ENCODE results near the gene KLHL28. TPM values are rescaled to one million over a fixed set of nuclear protein-coding genes. Genes with fewer than 3 reads are reported as not detected.

KLHL28 gene
- total RNA-seq, 1 donor from 2014 or later: 5.8 TPM

DNA sequence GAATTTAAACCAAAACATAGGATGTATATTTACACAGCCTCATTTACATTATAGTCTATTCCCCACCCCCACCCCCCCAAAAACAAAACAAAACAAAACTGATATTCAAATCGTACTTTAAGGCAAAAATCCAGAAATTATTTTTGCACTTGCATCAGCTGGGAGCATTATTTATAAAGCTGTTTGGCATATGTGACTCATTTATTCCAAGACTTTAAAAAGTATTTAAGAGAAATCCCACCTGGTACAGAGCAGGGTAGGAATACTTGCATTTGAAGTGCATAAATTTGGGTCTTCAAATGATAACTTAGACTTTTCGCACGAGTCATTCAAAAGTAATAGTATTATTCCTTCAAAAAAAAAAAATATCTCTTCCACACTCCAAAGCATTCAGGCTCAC, 1.1 kb downstream of the KLHL28 start:
- DNase-seq (ENCODE audit: low read depth, low spot score): no peak

DNA sequence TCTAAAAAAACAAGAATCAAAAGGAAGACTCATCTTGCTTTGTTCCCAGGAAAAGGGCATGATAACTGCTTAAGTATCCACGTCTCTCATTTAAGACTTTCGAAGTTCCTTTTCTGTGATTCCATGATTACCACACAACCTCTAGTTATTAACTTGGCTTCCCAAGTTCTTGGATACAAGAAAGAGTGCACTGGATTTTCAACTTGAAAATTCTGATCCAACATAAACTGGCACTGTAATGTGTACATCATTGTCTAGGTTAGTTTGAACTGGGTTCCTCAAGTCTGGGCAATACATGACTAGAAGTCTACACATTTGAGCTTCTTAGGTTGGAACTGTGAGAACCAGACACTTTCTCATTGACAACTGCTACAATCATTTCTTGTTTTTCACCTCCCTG, 1.6 kb downstream of the KLHL28 start:
- DNase-seq (ENCODE audit: low read depth, low spot score): no peak

DNA sequence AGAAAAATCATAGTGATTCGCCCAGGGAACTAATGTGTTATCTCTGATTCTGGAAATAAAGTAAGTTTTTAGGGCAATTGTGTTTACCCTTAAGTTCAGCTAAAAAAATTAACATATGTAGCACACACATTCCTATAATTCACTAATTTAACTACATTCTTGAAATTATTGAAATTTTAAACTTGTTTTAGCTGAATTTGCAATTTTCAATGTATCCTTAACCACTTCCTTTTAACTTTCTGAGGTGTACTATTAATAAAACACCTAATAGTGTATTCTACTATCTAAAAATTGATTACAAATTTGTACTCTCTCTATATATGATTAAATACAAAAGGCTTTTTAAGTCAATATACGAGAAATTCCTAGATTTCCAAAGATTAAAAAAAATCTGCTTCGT, 2.2 kb downstream of the KLHL28 start:
- DNase-seq (ENCODE audit: low read depth, low spot score): no peak

DNA sequence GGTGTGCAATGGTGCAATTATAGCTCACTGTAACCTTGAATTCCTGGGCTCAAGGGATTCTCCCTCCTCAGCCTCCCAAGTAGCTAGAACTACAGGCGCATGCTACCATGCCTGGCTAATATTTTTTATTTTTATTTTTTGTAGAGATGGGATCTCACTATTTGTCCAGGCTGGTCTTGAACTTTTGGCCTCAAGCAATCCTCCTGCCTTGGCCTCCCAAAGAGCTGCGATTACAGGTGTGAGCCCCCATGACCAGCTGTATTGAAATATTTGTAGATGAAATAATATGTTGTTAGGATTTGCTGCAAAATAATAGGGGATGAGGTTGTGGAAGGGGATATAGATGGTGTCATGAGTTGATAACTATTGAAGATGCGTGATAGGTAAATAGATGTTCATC, 4.9 kb downstream of the KLHL28 start:
- no peak for DNase-seq (ENCODE audit: low read depth, low spot score)

DNA sequence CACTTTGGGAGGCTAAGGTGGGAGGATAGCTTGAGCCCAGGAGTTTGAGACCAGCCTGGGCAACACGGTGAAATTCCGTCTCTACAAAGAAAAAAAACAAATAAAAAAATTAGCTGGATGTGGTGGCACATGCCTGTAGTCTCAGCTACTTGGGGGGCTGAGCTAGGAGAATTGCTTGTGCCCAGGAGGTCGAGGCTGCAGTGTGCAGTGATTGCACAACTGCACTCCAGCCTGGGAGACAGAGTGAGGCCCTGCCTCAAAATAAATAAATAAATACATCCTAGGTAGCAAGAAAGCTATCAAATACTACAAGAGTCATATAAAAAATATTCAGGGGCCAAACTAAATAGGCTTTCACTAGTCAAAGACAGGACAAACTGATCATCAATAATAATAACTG, 6.2 kb downstream of the KLHL28 start:
- DNase-seq (ENCODE audit: low read depth, low spot score): no peak

DNA sequence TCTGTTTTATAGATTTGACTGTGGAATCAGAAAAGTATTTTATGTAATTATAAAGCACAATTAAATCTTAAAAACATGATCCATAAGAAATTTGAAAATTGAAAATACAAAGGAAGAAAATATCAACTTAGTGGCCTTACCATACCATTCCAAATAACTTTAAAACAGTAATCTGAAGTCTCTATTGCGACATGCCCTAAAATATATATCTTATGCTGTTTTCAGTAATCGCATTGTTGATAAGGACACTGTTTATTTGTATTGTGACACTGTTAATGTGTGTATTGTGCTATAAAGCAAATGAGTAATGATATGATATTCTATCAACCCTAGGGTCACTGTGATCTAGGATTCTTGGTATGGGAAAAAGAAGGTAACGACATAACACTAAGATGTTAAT, 7.0 kb downstream of the KLHL28 start:
- DNase-seq (ENCODE audit: low read depth, low spot score): no peak

DNA sequence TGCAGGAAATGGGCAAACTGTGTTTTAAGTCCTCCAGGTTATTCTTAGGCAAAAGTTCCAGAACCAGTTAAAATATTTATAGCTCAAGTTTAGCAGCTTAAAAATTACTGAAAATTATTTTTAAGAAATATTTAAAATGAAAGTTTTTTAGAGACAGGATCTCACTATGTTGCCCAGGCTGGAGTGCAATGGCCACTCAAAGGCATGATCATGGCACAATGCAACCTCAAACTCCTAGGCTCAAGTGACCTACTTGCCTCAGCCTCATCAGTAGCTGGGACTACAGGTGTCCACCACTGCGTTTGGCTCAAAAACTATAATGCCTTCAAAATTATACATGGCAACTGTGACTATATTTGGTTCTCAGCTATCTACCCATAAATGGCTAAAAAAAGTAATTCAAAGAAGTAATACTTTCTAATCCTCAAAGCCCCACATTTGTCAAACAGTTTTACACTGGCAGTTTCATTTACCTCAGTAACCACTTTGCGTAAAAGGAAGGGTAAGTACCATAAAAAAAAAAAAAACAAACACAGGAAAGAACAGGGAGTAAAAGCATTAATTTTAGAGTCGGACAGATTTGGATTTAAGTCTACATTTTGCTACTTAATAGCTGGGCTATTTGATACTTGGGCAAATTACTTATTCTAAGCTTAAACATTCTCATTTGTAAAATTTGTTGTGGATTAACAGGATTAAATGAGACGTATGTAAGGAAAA, 9.2 kb downstream of the KLHL28 start:
- no peak for DNase-seq (ENCODE audit: low read depth, low spot score)

DNA sequence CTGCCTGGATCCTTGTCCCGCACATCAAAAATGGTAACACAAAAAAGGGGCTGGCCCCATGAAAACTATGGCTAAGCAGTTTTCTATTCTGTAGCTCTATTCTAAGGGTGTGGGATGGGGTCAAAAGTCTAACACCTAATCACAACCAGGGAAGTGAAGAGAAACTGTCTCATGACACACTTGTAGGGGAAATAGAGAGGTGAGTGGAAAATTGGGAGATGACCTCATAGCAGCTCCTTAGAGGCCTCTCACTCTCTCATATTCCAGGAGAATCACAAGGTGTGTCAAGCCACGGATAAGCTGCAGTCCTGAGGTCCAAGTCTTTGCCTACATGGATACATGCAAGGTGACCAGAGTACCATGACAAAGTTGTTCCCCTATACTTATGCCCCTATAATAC, 10.7 kb downstream of the KLHL28 start:
- DNase-seq (ENCODE audit: low read depth, low spot score): no peak

DNA sequence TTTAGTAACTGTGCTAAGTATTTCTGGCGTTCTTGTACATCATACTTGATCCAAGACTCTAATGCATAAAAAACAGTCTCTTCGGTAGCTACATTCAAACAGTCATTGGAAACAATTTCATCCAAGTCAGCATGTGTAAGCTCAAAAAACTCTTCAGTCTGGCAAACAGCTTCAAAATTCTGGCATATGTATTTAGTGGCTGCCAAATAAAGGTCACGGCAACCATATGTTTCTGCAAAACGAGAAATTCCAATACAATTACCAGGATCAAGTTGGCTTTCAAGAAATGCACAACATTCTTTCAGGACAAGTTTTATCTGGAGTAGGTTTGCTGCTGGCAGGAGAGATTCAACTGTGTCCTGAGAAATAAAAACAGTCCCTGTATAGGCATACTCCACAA, 16.5 kb downstream of the KLHL28 start:
- no peak for DNase-seq (ENCODE audit: low read depth, low spot score)

DNA sequence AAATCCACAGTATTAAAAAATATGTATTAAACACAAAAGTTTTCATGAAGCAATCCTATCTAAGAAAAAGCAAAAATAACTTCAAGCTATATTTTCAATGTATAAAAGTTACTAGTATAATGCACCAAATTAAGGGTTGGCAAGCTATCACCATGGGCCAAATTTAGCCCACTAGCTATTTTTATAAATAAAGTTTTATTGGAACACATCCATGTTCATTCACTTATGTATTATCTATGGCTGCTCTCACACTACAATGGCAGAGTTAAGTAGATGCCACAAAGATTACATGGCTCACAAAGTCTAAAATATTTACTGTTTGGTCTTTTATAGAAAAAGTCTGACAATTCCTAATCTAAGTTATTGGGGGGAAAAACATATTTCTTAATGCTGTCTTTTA, 17.6 kb downstream of the KLHL28 start:
- no peak for DNase-seq (ENCODE audit: low read depth, low spot score)

DNA sequence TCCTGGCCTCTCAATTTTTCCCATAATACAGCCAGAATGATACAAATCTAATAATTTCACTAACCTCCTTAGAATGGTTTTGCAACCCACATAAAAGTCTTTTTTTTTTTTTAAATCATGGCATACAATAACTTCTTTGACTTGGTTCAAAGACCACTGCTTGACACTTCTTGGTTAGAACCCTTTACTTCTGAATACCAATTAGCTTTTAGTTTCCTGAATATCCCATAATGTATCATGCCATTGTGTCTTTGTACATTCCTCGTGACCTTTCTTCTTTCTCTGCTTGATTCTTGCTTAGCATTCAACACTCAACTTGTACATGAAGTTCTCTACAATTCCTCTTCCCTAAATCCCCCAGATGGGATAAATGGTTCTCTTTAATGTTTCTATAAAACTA, 19.3 kb downstream of the KLHL28 start:
- no peak for DNase-seq (ENCODE audit: low read depth, low spot score)

DNA sequence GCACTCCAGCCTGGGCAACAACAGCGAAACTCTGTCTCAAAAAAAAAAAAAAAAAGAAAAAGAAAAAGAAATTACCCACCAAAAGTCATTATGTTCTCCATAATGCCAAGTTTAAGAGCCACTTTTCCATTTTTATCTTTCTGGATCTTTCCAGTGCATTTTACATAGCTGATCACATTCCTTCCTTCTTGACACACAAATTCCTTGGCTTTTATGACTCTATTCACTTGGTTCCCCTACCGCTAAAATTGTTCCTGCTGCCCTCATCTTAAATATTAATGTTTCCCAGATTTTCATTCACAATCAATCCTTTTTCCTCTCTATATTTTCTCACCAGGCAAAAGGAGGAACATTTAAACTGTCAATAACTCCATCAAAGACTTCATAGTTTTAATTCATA, 20.2 kb downstream of the KLHL28 start:
- DNase-seq (ENCODE audit: low read depth, low spot score): no peak

DNA sequence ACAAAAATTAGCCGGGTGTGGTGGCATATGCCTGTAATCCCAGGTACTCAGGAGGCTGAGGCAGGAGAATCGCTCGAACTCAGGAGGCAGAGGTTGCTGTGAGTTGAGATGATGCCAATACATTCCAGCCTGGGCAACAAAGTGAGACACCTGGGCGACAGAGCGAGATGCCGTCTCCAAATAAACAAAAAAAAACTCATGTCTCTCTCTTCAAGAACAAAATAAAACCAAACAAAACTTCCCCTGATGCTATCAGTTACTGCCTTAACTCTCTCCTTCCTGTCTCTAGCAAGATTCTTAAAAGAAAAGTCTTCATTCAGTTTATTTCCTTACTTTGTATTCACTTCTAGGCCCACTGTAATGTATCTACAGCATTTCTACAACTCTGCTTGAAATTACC, 20.8 kb downstream of the KLHL28 start:
- no peak for DNase-seq (ENCODE audit: low read depth, low spot score)

DNA sequence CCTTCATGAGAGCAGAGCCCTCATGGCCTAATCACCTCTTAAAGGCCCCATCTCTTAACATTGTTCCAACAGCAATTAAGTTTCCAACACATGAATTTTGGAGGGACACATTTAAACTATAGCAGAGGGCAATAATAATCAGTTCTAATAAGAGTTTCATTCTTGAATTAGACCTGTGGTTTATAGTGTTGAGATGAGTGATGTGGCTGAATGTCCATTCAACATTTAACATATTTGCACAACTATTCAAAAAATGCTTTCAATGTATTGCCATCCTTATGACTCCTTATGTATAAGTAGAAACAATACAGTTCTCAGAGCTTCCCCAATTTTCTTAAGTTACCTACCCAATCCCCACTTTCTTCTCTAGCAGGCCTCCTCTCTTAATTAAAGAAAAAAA, 21.5 kb downstream of the KLHL28 start:
- DNase-seq (ENCODE audit: low read depth, low spot score): no peak

DNA sequence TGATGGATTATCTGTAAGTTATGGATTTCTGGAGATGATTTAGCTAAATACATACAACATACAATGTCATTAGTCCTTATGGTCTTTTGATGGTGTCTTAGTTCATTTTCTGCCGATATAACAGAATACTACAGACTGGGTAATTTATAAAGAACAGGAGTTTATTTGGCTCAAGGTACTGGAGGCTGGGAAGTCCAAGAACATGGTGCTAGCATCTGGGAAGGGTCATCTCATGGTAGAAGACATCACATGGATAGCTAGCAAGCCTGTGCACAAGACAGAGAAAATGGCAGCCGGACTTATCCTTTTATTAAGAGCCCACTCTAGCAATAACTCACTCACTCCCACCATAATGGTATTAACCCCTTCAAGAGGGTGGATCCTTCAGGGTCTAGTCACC, 24.2 kb downstream of the KLHL28 start:
- no peak for DNase-seq (ENCODE audit: low read depth, low spot score)

DNA sequence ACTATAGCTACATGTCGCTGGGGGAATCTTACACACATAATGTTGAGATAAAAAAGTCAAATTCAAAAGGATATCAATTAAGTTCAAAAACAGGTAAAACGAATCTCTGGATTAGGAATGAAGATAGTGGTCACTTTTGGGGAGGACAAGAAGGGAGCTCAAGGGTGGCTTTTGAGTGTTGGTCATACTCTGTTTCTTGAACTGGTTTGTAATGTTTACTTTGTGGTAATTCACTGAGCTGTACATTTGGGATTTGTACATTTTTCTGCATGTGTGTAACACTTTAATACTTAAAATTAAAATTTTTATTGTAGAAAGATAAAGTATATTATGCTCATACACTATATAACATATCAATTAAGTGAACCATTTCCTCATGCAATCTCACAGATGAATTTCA, 26.6 kb downstream of the KLHL28 start:
- DNase-seq (ENCODE audit: low read depth, low spot score): no peak

DNA sequence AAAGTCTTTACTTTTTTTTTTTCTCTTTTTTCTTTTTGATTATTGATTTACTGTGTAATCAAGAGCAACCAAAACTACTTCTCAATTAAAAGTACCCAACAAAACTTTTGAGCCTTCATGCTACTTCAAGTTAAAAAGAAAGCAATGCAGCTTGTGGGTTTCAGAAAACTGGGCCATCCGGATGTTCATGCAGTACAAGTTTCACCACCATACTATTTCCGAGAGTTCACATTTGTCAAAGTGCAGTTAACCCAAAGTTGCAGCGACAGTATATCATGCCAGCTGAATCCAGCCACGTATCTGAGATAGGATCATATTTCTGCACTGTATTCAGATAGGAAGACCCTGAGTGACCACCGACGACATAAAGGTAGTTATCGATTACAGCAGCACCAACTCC, 33.0 kb downstream of the KLHL28 start:
- DNase-seq (ENCODE audit: low read depth, low spot score): no peak

DNA sequence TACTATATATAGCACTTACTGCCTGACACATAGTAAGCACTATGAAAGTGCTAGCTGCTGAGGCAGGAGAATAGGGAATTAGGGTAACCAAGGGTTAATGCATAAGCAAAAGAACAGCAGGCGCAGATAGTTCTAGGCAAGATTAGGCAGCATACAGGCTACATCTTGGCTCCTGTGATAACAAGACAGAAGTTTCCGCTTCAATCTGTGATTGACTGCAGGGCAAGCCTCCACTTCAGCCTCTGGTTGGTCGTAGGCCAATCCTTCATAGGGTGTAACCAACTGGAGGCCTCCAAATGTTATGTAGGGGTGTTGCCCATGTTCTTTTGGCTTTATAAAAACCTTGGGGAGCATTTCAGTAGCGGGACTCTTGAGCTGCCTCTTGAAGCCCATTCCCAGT, 46.9 kb downstream of the KLHL28 start:
- DNase-seq (ENCODE audit: low read depth, low spot score): no peak

DNA sequence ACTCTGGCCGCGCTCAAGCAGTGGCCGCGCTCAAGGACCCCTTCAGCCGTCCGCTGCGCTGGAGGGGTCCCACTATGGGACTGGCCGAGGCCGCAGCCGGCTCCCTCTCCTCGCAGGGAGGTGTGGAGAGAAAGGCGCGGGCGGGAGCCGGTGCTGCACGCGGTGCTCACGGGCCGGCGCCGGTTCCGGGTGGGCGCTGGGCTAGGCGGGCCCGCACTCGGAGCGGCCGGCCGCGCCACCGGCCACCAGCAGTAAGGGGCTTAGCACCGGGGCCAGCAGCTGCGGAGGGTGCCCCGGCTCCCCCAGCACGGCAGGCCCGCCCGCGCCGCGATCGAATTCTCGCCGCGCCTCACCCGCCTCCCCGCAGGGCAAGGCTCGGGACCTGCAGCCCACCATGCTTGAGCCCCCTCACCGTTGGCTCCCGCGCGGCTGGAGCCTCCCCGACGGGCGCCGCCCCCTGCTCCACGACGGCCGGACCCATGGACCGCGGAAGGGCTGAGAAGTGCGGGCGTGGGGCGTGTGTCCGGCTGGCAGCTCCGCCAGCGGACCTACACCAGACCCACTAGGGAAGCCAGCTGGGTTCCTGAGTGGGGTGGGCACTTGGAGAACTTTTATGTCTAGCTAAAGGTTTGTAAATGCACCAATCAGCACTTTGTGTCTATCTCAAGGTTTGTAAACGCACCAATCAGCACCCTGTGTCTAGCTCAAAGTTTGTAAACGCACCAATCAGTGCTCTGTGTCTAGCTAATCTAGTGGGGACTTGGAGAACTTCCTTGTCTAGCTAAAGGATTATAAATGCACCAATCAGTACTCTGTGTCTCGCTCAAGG, 49.5 kb downstream of the KLHL28 start:
- no peak for DNase-seq (ENCODE audit: low read depth, low spot score)

DNA sequence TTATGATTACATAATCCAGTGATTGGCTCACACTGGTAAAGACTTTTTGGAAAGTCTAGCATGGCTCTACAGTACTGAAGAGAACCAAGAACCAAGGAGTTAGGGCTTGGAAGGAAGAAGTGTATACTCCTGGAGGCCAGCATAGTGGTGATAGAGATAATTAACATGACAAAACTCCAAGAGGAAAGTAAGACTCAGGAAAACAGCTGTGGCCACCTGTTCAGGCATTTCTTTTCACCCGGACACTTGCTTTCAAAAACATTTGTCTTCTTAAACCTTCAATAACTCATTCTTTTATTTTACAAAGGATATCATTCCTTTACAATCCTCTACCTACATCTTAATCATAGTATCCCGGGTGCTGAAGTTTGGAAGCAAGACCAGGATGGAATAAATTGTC, 50.9 kb downstream of the KLHL28 start:
- no peak for DNase-seq (ENCODE audit: low read depth, low spot score)

DNA sequence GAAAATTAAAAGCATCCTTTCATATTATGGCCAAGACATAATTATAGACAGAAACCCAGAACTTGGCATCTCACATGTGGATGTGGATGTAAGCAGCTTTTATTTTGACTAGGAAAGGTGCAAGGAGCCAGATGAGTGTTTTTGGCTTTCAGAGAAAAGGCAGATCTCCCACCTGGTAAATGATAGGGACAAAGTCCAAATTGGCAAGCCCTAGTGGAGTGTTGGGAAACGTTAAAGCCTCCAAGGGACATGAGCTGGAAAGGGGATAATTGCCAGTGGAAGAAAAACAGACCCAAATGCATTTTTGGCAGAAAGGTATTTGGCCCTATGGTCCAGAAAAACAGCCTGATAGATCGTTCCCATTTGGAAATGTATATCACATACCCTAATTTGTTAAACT, 60.1 kb downstream of the KLHL28 start:
- DNase-seq (ENCODE audit: low read depth, low spot score): no peak

DNA sequence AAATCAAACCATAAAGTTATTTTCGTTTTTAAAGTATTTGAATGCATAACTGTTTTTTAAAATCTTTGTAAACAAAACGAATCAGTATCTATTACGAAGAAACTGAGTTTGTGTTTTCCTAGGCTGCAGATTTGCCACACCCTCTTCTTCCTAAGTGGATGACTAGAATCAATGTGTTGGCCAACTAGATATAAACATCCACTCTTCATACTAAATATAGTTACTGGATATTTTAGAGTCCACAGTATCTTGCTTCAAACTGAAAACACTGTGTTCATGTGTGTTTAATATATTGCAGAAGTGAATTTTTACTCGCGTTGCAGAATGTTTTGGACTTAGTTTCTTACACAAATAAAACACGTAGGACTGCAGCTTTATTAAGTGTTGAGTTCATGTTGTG, 63.2 kb downstream of the KLHL28 start:
- DNase-seq (ENCODE audit: low read depth, low spot score): no peak

DNA sequence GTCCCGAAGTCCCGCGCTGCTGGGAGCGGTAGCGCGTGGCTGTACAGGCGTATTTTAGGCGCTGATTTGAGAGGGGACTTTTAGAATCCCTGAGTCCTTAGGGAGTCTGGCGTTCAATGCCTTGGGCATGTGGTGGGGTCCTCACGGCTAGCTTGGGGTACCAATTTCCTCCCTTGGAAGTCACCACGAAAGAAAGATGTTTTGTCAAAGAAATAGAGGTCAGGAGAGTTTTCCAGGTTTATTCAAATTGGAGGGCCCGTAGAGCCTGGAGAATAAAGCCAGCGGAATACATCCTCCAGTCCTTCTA, 63.9 kb downstream of the KLHL28 start:
- DNase-seq (ENCODE audit: low read depth, low spot score): no peak

Data from pulmonary artery endothelial cell (primary cell).